ENCODE results near the gene ZDBF2.
"Not testable (repeated sequence)": the region's sequence is repeated elsewhere in the genome, so short reads cannot be mapped to it uniquely, and the experiment has no call there.

Gene ZDBF2

DNA sequence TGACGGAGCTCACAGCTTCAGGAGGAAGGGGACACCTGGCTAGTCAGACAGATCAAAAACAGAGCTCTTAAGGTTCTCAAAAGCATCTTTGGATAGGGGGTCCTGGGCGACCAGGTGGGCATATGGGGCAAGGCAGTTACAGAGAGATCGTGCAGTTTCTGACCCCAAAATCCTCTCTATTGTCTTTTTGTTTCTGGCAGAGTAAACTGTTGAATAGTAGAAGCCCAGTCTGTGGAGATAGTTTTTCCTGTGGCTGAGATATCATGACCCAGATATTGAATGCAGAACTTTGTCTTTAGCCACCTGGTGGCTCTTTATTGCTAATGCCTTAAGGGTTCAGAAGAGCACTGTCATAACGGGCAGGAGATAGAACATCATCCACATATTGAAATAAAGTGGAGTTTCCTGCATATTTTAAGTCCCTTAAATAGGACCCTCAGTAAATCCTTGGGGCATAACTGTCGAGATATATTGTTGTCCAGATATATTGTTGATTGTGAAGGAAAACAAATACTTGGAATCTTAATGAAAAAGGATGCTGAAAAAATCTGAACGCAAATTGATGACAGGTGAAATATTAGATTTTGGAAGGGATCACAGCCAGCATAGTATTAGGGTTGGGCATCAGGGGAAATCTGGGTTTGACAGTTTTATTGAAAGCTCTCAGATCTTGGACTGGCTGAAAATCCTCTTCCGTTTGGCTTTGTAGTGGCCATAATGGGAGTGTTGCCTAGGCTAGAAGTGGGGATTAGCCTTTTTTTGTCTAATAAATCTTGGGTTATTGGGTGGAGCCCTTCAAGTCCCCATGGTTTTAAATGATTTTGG lies 14.1 kb upstream of the ZDBF2 start:
- DNase-seq = no peak

DNA sequence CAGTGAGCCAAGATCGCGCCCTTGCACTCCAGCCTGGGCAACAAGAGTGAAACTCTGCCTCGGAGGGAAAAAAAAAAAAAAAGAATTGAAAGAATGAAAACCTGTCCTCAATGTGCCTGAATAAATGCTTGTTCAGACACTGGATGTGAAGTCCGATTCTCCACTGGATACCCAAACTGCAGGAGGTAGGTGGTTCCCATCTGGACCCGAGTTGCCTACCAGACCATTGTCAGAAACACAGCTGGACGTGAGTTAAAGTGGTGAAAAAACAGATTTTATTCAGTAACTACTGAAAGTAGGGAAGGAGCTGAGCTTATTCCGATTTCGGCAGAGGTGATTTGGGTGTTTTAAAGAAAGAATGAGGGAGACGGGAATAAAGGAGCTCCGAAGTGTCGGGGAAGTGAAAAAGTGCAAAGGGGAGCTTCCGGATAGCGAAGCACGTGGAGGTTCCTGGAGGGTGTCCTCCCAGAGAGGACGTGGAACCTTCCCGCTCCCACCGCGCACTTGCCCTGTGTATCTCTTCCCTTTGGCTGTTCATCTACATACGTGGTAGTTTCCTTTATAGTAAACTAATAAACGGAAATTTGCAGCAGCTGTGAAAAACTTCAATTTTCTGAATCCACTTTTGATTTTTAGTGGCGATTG lies 10.4 kb upstream of the ZDBF2 start:
- DNase-seq = no peak

DNA sequence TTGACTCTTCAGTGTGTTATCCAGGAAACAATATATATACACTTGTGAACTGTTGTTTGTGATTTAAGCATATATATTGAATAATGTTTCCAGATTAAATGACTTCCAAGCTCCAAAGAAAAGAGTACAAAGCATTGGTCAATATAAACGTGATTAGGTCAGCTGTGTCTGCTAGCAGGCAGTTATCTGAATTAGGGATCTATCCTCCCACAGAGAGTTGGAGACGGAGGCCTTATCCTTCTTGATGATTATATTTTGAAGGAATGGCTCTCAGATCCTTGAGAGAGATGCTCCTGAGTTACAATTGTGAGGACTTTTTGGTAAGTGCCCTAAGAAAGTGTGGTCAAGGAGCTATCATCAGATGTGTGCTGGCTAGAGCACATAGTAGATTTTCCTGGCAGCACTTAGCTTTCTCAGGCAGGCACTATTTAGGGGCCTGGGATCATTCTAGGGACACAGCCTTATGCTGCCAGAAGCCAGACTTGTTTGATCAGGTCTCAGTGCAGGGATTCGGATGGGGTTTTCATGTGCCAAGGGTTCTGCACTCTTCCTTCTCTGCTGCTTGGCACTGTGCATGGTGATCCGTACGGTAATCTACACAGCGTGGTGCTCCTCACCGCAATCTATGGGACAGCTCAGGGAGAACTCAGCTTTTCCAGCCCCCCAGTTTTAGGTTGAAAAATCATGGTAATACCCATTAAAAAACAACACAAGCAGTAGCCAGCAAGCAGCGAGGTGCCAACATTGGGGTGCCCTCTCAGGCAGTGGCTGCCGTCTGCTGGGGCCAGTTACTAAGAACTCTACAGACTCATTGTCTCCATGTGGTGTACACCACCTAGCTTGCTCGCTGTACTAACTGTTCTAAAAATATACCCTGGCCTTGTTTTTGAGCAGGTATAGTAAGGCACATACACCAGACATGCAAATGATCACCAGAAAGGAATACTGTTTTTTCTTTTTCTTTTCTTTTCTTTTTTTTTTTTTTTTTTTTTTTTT lies 8.0 kb upstream of the ZDBF2 start:
- no peak for DNase-seq

DNA sequence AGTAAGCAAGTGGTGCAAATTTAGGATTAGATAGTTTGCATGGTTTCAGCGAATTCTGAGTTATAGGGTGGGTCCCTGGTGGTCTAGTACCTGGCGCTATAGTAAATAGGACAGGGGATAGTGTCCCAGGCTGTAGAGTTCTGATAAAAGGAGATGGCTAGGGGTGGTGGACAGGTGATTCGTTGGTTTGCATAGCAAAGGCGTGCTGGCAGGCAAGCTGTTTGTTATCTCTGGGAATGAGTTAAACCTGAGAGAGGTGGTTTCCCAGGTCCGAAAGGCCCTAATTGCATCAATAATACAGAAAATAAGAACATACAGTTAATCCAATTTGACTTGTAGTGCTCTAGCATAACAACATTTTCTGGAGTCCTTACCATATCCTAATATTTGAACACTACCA lies 6.9 kb upstream of the ZDBF2 start:
- DNase-seq = no peak

DNA sequence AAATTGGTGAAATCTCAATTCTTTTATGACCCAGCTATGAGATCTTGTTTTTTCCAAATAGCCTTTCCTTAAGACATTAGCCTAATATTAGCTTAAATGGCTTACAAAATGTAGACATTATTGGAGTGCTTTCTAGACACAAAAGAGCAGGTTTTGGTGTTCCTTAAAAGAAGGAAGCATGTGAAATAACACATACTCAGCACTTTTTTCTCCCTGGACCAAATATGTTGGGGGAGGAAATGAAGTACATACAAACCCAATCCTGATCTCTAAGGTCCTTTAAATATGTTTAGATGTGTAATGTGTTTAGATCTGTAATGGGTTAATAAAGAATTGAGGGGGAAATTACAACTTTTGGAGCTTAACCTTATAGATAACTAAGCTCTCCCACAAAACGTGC lies 3.4 kb upstream of the ZDBF2 start:
- DNase-seq = no peak

DNA sequence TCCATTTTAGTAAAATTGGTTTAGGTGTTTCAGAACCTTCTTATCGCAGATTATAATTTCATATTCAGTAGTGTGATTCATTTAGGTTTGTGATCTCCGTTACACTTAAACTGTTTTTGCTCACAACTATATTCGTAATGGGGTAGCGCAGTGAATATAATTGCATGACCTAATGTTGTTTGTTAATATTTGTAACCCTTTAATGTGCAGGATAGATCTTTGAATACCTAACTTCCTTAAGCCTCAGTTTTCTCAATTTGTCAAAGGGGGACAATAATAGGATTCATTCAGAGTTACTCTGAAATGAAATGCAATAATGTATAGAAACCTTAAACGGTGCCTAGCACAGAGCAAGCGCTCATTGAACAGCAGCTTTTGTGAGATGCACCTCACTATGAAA lies 558 bp upstream of the ZDBF2 start:
- DNase-seq = no peak

DNA sequence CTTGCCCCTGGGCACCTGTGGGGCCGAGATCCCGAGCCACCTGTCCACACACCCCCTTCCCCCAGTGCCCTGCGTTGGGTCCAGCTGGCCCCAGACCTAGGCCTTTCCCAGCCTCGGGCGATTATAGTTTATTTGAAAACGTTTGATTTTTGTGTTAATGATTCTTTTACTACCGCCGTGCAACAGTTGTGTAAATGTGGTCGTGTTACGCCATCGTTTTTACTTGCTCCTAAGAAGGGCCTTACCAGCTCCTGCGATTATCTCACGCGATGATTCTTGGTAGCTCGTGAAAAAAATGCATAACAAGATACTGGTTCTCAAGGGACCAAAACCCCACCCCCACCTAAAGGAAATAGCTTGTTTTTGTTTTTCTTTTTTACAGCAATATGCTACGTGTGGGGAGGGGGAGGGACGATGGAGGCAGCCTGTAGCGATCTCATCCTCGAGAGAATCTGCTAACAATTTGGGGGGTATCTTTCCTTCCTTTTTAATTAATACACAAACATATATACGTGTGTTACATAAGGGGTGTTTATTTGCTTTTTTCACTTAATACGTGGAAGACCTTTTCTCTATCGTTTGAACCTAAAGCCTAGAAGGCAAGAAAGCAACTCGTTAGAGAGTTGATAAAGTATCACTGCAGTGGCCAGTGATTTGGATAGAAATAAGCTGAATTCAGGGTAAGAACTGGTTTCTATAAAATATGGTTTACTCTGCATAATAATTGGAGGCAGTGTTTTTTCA lies 1.0 kb downstream of the ZDBF2 start:
- DNase-seq = no peak

DNA sequence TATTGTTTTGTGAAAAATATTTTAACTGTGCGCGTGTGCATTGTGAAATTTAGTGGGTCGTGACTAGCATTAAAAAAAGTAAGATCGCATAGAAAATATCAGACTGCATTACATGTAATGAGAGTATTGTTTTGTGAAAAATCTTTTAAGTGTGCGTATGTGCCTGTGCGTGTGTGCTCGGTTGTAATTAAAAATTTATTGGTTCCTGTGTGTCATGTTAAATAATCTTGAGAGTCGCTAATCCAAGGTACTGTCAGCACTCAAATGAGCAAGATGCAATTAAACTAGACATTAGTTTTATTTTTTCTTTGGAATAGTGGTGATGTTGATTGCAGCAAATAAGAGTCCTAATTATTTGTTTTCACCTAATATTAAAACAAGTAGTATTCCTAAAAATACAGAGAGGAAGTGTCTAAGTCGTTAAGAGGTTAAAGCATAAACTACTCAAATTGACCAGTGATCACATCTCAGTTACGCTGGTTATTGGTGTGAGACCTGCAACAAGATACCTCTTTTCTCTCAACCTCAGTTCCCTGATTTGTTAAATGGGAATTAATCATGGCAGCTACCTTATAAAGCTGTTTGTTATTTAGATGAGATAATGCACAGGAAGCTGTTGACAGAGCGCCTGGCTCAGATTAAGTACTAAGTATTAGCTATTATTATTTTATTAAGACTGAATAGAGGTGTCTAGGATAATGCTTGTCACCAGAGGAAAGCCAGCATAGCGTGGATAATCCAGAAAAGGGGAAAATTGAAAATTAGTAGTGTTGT lies 1.9 kb downstream of the ZDBF2 start:
- no peak for DNase-seq

DNA sequence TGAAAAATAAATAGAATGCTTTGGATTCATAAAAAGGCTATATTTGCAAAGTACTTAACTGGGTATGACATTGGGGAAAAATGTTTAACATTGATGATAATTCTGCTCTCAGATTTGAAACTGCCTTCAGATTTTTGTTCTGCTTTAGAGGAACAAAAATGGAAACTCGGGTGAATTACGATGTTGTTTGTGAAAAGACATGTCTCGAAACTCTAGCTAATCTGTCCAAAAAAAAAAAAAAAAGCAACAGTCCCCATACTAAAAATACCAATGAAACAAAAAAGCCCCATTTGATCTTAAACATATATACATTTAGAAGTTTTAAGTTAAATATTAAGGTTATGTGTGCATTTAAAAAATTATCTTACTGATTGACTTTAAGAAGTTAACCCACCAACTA lies 3.0 kb downstream of the ZDBF2 start:
- DNase-seq = no peak

DNA sequence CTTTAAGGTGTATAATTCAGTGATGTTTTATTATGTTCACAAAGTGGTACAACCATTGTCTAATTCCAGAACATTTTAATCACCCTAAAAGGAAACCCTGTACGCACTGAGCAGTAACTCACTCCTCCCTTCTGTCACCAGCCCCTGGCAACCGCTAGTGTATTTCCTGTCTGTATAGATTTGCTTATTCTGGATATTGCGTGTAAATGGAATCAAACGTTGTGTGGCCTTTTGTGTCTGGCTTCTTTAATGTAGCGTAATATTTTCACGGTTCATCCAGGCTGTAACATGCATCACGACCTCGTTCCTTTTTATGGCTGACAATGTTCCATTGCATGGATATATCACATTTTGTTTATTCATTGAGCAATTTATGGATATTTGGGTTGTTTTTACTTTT lies 8.3 kb downstream of the ZDBF2 start:
- no peak for DNase-seq

DNA sequence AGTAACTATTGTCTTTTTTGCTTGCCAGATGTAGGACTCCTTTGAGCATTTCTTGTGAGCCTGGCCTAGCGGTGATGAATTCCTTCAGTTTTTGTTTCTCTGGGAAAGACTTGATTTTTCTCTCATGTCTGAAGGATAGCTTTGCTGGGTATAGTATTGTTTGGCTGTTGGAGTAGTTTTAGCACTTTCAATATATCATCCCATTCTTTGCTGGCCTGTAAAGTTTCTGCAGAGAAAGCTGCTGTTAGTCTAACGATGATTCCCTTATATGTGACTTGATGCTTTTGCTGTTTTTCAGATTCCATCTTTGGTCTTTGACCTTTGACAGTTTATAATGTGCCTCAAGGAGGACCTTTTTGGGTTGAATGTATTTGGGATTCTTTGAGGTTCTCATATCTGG lies 12.7 kb downstream of the ZDBF2 start:
- DNase-seq = no peak

DNA sequence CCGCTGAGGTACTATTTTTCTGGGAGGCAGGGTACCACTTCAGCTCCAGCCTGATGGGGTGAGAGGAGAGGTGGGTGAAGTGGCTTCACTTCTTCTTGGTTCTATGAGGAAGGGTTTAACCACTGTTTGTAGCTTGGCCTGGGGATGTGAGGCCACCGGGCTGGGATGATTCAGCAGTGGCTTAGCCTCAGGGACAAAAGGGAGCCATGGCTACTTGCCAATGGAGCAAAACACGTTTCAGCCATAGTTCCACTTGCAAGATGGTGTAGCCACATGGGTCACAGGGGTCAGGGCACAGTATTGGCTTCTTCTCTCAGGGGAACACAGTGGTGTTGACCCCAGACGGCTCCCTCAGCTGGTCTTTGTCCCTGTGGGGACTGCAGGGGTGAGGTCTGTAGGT lies 14.9 kb downstream of the ZDBF2 start:
- no peak for DNase-seq

DNA sequence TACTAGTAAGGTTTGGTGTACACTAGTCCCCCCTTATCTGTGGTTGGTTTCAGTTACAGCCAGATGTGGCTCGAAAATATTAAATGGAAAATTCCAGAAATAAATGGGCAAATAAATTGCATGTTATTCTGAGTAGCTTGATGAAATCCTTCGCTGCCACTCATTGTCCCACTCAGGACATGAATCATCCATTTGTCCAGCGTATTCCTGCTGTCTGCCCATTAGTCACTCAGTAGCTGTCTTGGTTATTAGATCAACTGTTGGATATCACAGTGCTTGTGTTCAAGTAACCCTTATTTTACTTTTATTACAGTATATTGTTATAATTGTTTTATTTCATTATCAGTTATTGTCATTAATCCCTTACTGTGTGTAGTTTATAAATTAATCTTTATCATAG lies 21.7 kb downstream of the ZDBF2 start:
- no peak for DNase-seq

DNA sequence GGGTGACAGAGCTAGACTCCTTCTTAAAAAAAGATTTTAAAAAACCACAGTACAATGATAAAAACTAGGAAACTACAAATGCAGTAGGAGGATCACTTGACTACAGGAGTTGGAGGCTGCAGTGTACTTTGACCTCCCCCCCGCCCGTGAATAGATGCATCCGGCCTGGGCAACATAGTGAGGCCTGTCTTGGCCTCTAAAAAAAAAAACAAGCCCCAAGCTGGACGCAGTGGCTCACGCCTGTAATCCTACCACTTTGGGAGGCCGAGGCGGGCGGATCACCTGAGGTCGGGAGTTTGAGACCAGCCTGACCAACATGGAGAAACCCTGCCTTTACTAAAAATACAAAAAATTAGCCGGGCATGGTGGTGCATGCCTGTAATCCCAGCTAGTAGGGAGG lies 25.1 kb downstream of the ZDBF2 start:
- not testable (repeated sequence) for DNase-seq

DNA sequence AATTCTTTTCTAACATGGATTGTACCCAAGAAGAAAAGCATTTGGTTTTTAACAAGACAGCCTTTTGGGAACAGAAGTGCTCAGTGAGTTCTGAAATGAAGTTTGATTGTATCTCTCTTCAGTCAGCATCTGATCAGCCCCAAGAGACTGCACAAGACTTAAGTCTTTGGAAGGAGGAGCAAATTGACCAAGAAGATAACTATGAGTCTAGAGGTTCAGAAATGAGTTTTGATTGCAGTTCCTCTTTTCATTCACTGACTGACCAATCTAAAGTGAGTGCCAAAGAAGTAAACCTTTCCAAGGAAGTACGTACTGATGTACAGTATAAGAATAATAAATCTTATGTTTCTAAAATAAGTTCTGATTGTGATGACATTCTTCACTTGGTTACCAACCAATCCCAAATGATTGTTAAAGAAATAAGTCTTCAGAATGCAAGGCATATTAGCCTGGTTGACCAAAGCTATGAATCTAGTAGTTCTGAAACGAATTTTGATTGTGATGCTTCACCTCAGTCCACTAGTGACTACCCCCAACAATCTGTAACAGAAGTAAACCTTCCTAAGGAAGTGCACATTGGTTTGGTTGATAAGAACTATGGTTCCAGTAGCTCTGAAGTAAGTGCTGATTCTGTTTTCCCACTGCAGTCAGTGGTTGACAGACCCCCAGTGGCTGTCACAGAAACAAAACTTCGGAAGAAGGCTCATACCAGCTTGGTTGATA lies 31.2 kb downstream of the ZDBF2 start:
- no peak for DNase-seq

DNA sequence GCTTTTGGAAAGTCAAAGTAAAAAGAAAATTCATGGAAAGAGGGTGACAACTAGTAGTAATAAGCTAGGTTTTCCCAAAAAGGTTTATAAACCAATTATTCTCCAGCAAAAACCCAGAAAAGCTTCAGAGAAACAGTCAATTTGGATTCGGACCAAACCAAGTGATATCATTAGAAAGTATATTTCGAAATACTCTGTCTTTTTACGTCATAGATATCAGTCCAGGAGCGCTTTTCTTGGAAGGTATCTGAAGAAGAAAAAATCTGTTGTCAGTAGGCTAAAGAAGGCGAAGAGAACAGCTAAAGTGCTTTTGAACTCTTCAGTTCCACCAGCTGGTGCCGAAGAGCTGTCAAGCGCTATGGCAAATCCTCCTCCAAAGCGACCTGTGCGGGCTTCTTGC lies 36.6 kb downstream of the ZDBF2 start:
- DNase-seq = no peak

DNA sequence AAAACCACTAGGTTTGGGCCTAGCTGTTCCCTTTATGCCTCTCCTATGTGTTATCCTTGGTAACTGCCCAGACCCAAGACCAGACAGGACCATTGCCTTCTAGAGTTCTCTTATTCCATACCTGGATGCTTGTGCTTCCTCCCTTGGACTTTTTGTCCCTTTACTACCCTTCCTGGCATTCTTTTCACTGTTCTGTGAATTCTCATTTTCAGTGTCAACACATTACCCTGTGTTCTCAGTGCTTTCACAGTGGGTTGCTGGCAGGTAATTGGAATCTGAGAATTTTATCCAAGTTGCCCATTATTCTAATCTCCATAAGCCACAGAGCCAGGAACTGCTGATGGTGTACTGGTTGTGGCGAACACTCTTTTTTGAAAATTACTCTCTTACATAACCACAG lies 41.7 kb downstream of the ZDBF2 start:
- DNase-seq = no peak

DNA sequence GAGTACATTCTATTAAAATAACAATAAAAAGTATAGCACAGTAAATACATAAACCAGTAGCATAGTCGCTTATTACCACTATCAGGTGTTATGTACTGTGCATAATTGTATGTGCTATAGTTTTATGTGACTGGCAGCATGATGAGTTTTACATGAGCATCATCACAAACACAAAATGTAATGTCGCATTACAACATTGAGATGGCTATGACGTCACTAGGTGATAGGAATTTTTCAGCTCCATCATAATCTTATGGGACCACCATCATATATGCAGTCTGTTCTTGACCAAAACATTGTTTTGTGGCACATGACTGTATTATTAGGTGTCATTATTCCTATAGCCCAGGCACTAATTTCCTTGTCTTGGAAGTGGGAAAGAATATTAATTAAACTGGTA lies 48.6 kb downstream of the ZDBF2 start:
- no peak for DNase-seq

DNA sequence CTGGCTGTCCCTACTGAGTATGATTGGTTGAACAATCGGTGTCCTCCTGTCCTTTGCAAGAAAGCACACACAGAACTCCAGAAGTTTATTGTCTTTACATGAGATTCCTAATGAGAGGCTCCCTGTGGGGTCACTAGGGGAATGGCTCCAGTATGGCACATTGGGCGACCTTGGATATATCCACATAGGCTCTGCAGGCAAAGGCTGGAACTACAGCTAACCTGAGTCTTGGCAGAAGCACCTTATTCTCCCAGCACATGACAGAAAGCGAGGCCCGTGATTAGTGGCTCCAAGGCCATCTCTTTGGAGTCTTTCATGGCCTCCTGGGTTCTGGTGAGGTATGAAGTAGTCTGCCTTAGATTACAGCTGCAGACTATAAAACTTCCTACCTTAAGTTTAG lies 49.0 kb downstream of the ZDBF2 start:
- DNase-seq = no peak

DNA sequence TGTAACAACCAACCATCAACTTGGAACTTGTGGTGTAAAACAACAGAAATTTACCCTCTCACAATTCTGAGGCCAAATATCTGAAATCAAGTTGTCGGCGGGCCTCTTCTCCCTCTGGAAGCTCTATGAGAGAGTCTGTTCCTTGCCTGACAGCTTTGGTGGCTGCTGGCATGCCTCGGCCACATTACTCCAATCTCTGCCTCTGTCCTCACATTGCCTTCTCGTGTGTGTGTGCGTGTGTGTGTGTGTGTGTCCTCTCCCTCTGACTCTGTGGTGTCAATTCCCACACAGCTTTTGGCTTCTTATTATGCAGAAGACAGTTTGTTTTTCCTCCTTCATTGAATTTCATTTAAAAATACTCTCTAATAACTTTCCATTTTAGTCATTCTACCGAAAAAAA lies 50.4 kb downstream of the ZDBF2 start:
- DNase-seq = no peak

DNA sequence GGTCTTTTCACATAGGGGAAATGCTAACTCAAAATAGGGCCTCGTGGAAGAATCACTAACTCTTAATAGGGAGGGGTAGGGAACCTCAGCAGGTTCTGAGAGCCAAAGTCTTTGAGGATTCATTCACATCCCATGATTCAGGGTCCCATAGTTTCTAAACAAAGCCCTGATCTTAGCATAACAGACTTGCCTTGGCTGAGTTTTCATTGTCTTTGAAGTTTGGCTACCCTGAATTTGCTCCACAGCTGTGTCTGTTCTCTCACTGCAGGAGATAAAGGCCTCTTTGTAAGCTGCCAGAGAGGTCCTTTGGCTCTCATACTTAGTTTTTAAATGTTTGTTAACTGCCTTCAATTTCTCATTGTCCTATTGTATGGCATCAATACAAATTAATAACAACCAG lies 54.5 kb downstream of the ZDBF2 start:
- DNase-seq = no peak
